ENCODE results near the gene ARSG. TPM values are rescaled to one million over a fixed set of nuclear protein-coding genes. Genes with fewer than 3 reads are reported as not detected.

ARSG gene
- total RNA-seq, 3 donors from 2014 or later = 9.3 to 14.8 (median 9.5) TPM

DNA sequence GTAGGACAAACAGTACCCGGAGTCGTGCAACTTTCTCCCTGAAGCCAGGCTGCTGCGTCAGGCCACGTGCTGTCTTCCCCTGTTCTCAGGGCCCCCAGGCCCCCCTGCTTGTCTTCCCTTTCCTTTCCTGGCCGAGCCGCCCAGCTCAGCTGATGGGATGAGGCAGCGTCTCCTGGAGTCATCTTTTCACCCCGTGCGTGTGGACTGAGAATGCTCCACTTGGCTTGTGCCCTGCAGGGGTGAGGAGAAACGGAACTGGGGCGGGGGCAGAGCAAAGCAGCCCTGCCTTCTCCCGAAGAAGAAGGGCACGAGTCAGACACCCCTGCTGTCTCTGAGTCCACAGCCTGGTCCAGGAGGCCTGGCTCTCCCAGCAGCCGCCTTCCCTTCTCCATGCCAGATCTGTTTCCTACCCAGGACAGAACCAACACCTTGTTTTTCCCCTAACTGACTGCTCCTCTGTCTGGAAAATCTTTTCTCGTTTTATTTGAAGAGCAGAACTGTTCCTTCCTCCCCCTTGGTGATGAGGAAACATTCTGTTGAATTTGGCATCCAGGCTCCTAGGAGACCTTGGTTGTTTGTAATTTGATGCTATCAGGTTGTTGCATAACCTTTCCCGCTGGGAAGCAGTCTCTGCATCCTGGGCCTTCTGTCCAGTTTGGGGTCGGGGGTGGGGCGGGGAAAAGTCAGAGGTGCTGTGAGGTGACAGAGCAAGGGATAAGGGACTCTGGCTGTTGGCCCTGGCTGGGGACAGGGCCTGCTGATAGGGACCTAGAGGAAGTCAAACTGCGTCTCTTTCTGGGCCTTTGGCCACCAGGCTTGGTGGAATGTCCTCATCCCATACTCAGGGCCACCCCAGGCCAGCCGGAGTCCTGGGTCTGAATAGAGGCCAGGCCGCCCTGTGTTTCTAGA lies 87.2 kb downstream of the ARSG start:
- Histone ChIP-seq H3K9me3 (no peaks in the 10 kb centered on the region), H3K4me1 (peaks cover 3 to 15% of the 10 kb centered on the region in 2 donors), H3K27ac (peak overlapping the region; percentile 98 to 99), H3K4me3 (peak overlapping the region in 2 of 3 donors; percentile 16 to 53), H3K36me3 (no peaks in the 10 kb centered on the region), H3K27me3 (no peaks in the 10 kb centered on the region)
- peak in 1 of 3 donors; percentile 14 for TF ChIP-seq CTCF (IDR thresholded peaks at IDR 0.05)
- peak; percentile 85 to 99 (median 91) for TF ChIP-seq POLR2AphosphoS5 (IDR thresholded peaks at IDR 0.05)
- peak; percentile 46 for TF ChIP-seq POLR2A (IDR thresholded peaks at IDR 0.05)
- intact Hi-C loops (cut with DNase I; ENCODE audit: low total_unique reads) = no loop called here
- DNase-seq (ENCODE audit: low spot score in 2 of 2) = peak; percentile 87 to 92

- H3K27me3 ChIP-seq = no peaks in the 10 kb centered on the region
- peaks cover 3 to 22% of the 10 kb centered on the region in 2 donors for H3K4me1 ChIP-seq
- TF ChIP-seq CTCF (IDR thresholded peaks at IDR 0.05) (no peak), POLR2AphosphoS5 (IDR thresholded peaks at IDR 0.05) (no peak), POLR2A (IDR thresholded peaks at IDR 0.05) (no peak)
- peak overlapping the region; percentile 98 to 99 for H3K27ac ChIP-seq
- no peak overlapping the region for H3K4me3 ChIP-seq
- no peaks in the 10 kb centered on the region for H3K9me3 ChIP-seq
- no peak for DNase-seq (ENCODE audit: low spot score in 2 of 2)
- intact Hi-C loops (cut with DNase I; ENCODE audit: low total_unique reads) = no loop called here
- no peaks in the 10 kb centered on the region for H3K36me3 ChIP-seq
These were observed 87.8 kb downstream of the ARSG start for GRCh38 chr17:68379177-68379510.

- H3K27ac ChIP-seq = peak overlapping the region; percentile 98 to 99
- H3K9me3 ChIP-seq = no peaks in the 10 kb centered on the region
- no peak overlapping the region for H3K4me3 ChIP-seq
- H3K4me1 ChIP-seq = peaks cover 3 to 24% of the 10 kb centered on the region in 2 donors
- no peak for DNase-seq (ENCODE audit: low spot score in 2 of 2)
- H3K27me3 ChIP-seq = no peaks in the 10 kb centered on the region
- intact Hi-C loops (cut with DNase I; ENCODE audit: low total_unique reads) = no loop called here
- no peaks in the 10 kb centered on the region for H3K36me3 ChIP-seq
- TF ChIP-seq POLR2A (IDR thresholded peaks at IDR 0.05) = no peak
- no peak for TF ChIP-seq CTCF (IDR thresholded peaks at IDR 0.05)
- no peak for TF ChIP-seq POLR2AphosphoS5 (IDR thresholded peaks at IDR 0.05)
These were observed 88.7 kb downstream of the ARSG start for GRCh38 chr17:68379692-68380677.

DNA sequence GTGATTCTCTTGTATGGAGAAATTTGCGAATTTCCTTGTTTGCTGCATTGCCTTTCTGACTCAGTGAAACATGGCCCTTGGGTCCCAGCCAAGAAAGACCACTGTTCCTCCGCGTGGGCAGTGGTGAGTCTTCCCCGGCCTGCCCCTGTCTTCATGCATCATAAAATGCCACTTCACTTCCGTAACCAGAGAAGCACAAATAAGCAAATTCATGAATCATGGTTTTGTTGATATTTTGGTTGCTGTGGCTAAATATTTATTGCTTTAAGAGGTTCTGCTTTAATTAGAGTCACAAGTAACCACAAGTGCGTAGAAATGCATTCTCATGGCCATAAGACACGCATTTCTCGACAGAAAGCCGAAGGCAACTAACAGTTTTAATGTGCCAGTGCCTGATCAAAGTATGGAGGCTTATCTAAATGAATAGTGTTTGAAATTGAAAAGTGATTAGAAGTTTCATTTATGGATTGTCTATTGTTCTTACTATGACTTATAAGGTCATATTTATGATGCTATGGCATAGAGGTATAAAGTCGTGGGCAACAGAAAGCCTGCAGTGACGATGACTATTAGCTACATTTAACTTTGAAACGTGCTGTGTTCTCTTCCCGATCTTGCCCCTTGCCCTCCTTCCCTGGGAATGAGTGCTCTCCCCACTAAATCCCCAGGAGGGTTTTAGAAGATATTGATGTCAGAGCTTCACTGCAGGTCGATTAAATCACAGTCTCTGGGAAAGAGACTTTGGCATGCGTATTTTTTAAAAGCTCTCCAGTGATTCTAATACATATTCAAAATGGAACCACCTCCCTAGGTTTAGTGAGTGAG lies 90.0 kb downstream of the ARSG start:
- H3K27ac ChIP-seq = peak overlapping the region; percentile 98 to 99
- DNase-seq (ENCODE audit: low spot score in 2 of 2) = peak in 1 of 2 donors; percentile 45
- no peaks in the 10 kb centered on the region for H3K36me3 ChIP-seq
- H3K27me3 ChIP-seq = no peaks in the 10 kb centered on the region
- TF ChIP-seq POLR2AphosphoS5 (IDR thresholded peaks at IDR 0.05) (peak in 2 of 3 donors; percentile 43 to 56), POLR2A (IDR thresholded peaks at IDR 0.05) (no peak), CTCF (IDR thresholded peaks at IDR 0.05) (no peak)
- H3K4me1 ChIP-seq = peaks cover 3 to 24% of the 10 kb centered on the region in 2 donors
- no peaks in the 10 kb centered on the region for H3K9me3 ChIP-seq
- intact Hi-C loops (cut with DNase I; ENCODE audit: low total_unique reads) = no loop called here
- no peak overlapping the region for H3K4me3 ChIP-seq
